DMS 273 treated with DMSO at 0.1 percent for 48 hours (cell line): ENCODE measurements around the gene ACOX3.

Experiments
- DNase-seq: peaks from one replicate; lab custom pipeline; 2025; lab: John Stamatoyannopoulos, UW

ACOX3 gene

GRCh38 chr4:8334786-8335460 lies 105.6 kb downstream of the ACOX3 start:
- no peak for DNase-seq

- no peak for DNase-seq
These were observed 106.6 kb downstream of the ACOX3 start for GRCh38 chr4:8333726-8334460.

- no peak for DNase-seq
These were observed 107.6 kb downstream of the ACOX3 start for GRCh38 chr4:8332891-8333331.

GRCh38 chr4:8332038-8332857 lies 108.3 kb downstream of the ACOX3 start:
- no peak for DNase-seq

- no peak for DNase-seq
These were observed 109.0 kb downstream of the ACOX3 start for GRCh38 chr4:8331575-8331955.

- no peak for DNase-seq
These were observed 109.5 kb downstream of the ACOX3 start for GRCh38 chr4:8330821-8331574.

- DNase-seq = no peak
These were observed 110.4 kb downstream of the ACOX3 start for GRCh38 chr4:8329859-8330761.

GRCh38 chr4:8329560-8329858 lies 111.0 kb downstream of the ACOX3 start:
- DNase-seq = no peak

GRCh38 chr4:8328866-8329559 lies 111.5 kb downstream of the ACOX3 start:
- DNase-seq = no peak

- no peak for DNase-seq
These were observed 112.1 kb downstream of the ACOX3 start for GRCh38 chr4:8328456-8328855.

- DNase-seq = no peak
These were observed 114.3 kb downstream of the ACOX3 start for GRCh38 chr4:8326206-8326605.

GRCh38 chr4:8325291-8325973 lies 115.1 kb downstream of the ACOX3 start:
- DNase-seq = no peak

GRCh38 chr4:8324640-8325239 lies 115.8 kb downstream of the ACOX3 start:
- DNase-seq = no peak

- DNase-seq = no peak
These were observed 116.5 kb downstream of the ACOX3 start for GRCh38 chr4:8323947-8324555.

GRCh38 chr4:8322794-8323704 lies 117.5 kb downstream of the ACOX3 start:
- DNase-seq = no peak

- no peak for DNase-seq
These were observed 118.8 kb downstream of the ACOX3 start for GRCh38 chr4:8321771-8322170.

GRCh38 chr4:8321220-8321619 lies 119.3 kb downstream of the ACOX3 start:
- no peak for DNase-seq

- no peak for DNase-seq
These were observed 120.2 kb downstream of the ACOX3 start for GRCh38 chr4:8320386-8320750.
